HG03442 (cell line): ENCODE results near the gene SLC12A1.

Experiments
- ATAC-seq: cut with Tn5 transposase; IDR thresholded peaks from one replicate; pipeline ENCODE4 v1.9.1; 2021; ENCODE audit warnings: mild to moderate bottlenecking, moderate library complexity; ENCODE audit not compliant: unreplicated experiment

Gene SLC12A1

DNA sequence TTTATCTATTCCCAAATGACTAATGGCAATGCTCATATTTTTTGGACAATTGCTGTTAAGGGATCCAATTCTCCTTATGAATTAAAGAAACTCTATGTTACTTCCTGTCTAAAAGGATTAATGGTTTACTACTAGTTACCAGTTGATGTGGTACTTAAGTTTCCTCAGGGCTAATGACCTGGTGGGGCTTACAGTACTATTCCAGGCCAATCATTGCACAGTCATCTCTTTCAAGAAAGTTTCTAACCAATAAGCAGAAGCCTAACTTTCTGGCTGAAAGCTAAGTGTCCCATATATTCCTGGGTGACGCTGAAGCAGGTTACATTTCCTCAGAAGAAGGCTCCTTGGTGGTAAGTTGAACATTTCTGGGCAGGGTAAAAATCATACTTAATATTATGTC is at the start of gene SLC12A1:
SLC12A1 (plus strand) TSS at position 322 of the 400 bp plus-strand sequence. CDS start 1,418 bp downstream, outside the sequence.
- no peak for ATAC-seq

DNA sequence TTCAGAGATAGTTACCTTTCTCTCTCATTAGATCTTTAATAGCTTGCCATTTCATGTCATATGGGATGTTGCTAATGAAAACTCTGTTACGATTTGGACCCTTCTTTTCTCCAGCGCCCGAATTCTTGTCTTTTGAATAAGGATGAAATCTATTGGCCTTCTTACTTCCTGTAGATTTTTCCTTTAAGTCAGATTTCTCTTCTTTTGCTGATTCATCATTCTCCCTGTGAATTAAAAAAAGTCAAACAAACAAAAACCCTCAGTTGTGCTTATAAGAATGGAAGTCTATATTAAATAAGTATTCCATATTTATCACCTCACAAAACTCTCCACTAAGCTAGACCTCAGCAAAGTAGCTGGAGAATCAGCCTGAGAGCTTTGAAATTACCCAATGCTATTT is 37.5 kb upstream of the SLC12A1 start:
- ATAC-seq = no peak

DNA sequence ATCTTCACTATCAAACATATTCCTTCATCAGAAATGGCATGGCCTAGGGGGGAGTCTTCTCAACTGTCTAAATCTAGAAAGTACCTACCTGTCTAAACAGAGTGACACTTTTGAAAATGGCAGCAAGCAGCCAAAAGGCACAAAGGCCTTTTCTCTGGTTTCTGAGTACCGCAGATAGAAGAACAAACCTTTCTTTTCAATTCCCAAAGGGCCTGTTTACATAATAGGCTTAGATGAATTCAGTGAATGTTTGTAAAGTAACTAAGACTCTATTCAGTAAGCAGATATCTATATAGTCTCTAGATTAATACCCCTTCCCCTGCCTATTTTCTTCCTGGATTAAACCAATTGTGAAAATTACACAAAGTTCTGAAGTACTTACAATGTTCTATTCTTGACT is 35.1 kb upstream of the SLC12A1 start:
- no peak for ATAC-seq

DNA sequence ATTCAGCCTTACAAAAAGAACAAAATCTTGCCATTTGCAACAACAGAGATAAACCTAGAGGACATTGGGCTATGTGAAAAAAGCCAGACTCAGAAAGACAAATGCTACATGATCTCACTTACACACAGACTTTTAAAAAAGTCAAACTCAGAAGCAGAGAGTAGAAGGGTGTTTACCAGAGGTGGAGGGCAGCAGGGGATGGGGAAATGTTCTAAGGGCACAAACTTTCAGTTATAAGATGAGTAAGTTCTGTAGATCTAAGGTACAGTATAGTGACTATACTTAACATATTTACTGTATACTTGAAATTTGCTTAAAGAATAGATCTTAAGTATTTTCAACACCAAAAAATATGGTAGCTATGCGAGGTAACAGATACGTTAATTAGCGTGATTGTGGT is 31.0 kb upstream of the SLC12A1 start:
- ATAC-seq = no peak

DNA sequence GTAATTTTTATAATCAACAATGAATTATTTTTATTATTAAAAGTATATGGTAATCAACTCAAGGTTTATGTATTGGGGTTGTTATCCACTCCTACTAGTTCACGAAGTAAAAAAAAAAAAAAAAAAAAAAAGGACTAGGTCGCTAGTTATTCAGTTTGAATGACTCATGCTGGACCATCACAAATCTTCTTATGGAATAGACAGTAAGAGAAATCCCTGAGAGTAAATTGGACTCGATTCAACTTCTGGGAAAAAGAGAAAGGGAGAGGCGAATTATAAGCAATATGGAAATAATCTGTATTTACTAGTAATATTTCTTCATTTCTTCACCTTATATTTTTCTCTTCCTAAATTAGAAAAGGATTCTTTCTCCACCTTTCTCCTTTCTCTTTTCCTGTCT is 30.0 kb upstream of the SLC12A1 start:
- no peak for ATAC-seq

DNA sequence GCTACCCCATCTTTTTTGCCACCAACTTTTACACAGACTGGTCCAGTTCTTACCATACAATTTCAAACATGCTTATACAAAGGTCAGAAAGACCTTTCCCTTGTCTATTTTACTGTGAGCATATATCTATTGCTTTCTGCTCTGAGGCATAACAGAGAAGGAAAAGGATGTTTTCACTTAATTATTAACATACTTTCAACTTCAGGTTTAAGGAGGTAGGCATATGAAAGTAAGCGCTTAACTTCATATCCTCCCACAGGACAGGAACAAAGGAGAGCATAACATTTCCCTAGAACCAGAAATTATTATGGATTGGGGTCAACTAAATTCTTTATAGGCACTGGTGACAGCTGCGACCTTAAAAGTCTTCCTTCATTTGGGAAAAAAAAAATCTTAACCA is 29.1 kb upstream of the SLC12A1 start:
- ATAC-seq = no peak

DNA sequence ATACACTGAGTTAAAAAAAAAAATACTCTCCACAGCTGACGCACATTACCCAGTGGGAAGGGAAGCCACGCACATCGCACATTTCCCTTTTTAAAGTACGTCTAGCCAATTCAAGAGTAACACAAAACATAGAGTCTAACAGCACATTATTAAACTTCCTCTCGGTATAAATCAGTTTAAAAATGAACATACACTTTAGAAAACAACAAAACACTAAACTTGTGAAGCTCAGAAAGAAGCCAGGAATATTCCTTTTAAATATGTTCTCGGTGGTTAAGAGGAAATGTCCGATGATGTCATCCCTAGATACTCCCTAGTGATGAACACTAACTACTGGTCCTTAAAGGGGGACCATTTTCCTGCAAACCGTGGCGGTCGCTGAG is 28.7 kb upstream of the SLC12A1 start:
- peak; percentile 68 for ATAC-seq

DNA sequence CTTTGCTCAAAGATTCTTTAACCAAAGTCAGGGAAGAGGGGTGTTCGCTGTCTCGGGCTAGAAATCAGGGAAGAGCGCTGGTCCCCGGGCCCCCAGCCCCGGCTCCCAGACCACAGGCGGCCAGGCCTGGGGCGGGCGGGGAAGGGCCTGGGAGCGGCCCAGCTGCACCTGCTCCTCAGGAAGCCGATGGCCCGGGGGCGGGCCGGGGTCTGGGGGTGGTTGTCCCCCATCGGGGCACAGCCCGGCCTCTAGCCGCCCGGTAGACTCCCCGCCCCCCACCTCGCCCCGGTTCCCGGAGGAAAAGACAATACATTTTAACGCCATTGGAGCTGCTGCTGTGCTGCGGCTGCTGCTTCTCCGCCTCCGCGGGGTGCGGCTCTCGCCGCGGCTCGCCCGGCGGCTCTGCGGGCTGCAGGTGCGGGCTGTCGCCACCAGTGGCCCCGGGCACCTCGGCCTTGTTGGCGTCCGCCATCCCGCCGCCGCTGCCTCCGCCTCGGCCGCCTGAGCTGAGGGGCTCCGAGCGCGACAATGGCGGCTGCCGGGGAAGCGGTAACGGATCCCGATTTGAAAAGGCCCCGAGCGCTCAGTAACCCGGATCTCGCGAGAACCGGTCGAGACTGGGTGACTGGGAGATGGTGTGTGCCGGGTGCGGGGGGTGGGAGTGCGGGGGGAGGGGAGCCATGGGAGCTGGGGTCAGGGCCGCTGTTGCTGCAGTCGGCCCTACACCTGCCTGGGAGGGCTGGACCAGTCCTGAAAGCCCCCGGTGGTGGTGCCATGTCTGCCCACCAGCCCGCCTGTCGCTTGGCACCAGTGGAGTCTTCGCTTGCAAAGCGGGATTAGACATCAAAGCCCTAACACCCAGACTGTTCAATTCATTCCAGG is 28.1 kb upstream of the SLC12A1 start, which contains the start of gene MYEF2:
MYEF2 (minus strand) TSS at position 530 of the 882 bp plus-strand sequence; CDS start at position 472, 58 bp downstream.
- peak; percentile 79 for ATAC-seq

DNA sequence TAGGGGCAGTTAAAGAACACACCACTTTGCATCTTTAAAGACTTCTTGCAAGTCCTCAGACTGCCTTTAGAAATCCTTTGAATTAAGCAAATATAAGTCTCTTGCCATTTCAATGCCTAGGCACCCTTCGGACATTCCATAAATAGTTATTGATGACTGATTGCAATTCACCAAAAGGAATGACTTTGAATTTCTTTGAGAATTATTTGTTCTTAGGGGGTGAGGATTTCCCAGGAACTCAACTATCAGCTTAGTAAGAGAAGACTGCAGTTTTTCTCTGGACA is 27.5 kb upstream of the SLC12A1 start:
- ATAC-seq = no peak

DNA sequence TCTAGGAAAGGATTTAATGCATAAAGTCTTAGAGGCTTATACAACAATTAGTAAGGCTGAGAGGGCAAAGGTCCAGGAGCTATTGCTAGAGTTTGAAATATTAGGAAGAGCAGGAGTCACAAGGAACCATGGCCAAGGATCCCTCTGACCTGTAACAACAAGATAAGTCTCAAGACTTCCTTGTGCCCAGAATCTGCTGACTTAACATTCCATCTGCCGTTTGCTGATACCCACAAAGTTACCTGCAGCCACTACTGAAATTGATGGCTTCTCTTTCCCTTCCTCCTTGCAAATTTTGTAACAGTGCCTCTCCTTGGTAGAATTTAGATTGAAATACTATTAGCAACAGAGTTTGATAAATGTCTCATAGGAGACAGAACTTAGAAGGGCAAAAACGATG is 23.4 kb upstream of the SLC12A1 start:
- ATAC-seq = no peak

DNA sequence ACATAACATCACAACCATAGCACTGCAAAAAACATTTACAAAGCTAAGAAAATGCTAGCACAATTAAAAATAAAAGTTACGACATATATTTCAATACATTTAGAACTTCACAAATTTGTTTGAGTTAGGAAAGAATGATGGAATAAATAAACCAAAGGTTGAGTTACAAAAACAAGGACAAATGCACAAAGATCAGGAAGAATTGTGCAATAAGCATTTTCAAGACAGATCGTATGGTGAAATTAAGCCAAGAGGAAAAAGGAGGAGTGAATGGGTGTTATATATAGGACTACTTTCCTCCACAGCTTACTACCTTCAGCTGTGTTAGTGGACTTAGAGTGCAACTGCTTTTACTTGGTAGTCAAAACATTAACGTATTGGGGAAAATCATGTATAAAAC is 20.6 kb upstream of the SLC12A1 start:
- no peak for ATAC-seq

DNA sequence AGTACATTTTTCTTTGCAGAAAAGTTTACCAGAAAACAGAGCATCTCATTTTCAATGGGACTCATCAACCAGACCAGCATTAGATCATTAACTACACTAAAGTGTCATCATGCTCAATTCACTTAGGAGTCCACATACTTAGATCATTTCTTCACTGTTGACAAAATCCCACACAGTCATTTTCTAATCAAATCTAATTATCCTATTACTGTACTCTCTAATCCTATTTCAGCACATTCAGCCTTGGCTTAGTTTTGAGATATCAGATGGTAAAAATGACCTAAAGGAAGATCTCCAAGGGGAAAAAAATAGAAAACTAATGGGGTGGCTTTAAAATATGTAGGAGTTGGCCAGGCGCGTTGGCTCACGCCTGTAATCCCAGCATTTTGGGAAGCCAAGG is 19.8 kb upstream of the SLC12A1 start:
- ATAC-seq = no peak

DNA sequence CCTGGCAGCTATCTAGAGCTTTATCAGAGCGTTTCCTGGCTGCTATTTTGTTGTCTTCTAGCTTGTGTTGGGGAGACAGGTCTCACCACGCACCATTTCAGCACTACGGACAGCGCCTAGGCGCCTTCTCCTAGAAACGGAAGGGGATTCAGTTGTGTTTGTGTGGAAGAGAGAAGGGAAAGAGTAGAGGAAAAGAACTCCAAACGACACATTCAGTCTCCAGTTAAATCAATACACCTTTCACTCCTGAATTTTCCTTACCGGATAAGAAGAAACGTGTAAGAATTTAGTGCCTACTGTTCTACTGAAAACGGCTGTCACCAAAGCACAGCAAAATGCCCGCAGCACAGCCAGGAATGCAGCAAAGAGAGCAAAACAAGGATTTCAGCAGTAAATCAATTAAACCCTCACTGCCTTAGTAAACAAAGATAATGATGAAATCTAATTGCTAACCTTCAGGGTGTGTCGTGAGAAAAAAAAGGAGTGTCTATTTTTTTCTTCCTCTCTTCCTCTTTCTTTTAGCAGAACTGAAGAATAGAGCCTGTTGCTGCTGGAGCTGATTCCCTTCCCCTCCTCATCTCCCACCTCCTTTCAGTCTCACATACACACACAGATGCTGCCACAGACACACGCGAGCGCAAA is 15.0 kb upstream of the SLC12A1 start:
- no peak for ATAC-seq

DNA sequence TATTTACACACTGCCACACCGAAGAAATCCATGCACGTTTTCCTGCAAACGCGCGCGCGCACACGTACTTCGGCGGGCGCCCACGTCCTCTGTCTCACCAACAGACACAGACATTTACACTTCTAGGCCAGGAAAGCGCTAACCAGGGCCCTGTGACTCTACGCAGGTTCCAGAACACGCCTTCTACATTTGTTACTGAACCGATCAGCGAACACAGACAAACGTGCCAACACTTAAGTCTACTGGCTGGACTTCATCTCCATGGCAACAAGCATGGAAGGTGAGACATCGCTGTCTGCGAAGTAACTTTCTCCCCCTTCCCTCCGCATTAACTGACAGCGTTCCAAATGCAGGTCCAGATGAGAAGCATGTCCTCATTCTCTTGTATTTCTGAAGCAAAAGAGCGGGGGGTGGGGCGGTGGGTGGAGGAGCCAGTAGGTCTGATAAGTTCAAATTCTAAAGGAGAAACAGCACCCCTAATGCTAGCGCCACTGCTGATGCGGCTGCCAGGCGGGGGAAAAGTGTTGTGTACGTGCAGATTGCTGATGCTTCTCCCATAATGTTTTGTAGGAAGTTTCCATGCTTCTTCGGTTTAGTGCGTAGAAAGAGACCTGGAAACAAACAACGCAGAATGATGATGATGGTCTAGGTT is 14.4 kb upstream of the SLC12A1 start, which contains the start of gene CTXN2:
CTXN2 (plus strand) TSS at position 92 of the 652 bp plus-strand sequence. CDS start 9,636 bp downstream, outside the sequence.
- no peak for ATAC-seq

DNA sequence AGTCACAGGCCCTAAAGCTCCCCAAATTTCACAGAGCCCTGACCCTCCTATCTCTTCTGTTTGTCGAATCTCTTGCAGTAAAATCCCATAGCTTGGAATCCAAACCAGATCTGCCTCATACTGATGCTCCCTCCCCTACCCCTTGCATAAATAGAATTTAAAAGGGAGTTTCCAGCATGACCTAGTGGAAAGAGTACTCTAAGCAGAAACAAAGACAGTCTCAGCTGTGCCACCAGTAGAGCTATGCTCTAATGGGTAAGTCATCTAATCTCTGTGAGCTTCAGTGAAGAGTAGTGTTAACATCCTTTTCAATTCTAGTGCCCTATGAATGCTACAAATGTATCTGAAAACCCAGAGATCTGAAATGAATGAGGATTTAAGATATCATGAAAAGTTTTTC is 4.0 kb upstream of the SLC12A1 start:
- no peak for ATAC-seq

DNA sequence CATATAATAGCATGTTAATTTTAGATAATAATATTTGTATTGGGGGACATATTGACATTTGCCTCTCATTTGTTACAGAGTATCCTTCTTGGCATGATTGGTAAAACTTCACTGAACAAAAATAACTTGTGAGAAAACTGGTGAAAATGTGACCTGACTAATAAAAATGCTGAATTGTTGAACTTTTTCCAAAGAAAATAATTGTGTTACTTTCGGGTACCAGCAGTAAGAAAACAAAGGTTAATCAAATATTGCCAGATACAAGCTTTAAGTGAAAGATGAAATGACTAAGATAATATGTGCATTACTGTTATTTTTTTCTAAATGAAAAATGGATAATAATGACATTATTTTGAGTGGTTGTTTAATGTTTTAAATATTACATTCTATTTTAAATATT is 15.2 kb downstream of the SLC12A1 start:
- no peak for ATAC-seq

DNA sequence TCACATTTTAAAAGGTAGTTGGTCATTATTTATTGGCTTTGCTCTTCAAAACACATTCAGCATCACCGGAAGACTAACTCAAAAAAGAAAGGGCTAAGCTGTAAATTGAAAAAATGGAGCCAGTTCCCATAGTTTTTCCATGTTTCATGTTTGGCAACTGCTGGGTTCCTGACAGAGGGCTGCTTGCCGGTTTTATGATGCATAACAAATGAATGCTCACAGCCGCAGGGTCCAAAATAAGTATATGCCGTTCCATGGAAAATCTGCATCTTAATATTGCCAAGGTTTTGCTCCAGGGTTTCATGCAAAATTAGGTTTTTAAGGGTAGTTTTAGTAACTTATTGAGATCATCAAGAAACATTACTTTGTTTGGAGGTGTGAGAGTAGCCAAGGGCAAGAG is 15.8 kb downstream of the SLC12A1 start:
- no peak for ATAC-seq

DNA sequence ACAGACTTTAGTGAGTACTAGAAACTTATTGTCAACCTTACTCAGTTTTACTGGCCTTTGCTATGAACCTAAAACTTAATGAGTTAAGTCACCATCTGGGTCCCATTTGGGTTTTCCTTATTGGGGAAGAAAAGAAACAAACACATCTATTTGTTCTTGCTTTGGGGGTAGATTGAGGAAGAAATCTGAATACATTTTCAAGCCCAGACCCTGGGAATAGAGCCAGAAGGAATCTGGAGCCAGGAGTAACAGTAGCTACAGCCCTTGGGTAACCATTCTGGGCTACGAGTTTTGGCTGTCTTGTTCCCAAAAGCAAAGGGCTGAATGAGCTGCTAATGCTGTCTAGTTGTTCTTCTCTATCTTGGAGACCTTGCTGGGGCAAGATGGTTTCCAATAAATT is 16.5 kb downstream of the SLC12A1 start:
- ATAC-seq = no peak

DNA sequence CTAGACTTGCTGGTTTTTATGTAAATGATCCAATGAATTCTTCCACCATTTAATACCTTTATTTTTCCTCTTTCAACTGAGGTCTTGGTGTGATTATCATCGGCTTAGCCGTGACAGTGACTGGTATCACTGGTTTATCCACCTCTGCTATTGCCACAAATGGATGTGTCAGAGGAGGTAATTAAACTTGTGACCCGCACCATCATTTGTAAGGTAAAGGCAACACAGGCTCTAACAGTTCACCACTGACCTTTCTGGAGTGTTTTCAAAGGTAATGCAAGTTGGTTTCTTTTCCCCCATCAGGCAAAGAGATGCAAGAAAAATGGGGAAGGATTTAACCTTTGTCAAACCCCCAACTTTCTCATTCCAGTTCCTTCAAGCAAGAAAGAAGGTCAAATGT is 19.7 kb downstream of the SLC12A1 start:
- ATAC-seq = no peak

DNA sequence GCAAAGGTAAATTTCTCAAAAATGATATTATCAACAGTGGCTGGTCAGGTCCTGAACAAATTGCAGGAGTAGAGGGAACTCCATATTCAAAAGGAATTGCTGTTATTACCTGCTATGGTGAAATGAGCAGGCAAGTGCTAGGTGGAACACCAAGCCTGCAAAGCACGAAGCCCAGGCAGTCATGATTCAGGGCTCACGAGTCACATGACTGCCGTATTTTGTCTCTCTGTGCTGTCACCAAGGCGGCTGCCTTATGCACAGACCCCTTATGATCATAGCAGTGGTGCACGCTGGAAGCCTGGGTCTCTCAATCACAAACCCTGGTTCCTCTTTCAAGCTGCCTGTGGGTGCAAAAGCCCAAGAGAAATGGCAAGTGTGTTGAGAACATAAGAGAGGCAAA is 24.4 kb downstream of the SLC12A1 start:
- ATAC-seq = no peak

DNA sequence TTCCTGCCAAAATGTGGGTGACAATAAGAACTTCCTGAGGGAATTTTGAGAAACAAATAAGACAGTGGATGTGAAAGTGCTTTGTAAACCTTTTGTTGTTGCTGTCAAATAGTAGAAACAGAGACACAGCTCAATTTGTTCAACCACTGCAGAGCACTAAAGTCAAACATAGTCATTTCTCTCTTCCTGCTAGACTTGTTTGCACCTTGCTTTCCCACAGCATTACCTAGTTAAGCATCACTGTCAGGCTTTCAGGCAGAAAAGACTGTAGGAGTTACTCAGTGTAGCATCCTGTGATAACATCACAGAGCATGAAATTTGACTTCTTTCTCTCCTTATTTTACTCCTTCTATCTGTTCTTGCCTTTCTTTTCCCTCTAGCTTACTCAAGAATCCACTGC is 27.1 kb downstream of the SLC12A1 start:
- peak; percentile 42 for ATAC-seq

DNA sequence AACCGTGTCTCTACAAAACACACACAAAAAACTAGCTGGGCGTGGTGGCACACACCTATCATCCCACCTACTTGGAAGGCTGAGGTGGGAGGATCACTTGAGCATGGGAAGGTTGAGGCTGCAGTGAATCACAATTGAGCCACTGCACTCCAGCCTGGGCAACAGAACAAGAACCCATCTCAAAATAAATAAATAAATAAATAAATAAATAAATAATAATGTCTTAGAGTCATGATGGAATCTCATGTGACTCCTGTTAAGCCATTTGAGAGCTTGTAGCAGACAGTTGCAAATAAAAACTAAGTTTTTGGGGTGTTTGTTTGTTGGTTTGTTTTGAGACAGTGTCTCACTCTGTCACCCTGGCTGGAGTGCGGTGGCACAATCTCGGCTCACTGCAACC is 33.2 kb downstream of the SLC12A1 start:
- ATAC-seq = no peak
